ENCODE data around the gene SCAMP2. TPM values are rescaled to one million over a fixed set of nuclear protein-coding genes. Genes with fewer than 3 reads are reported as not detected.

The SCAMP2 gene
- total RNA-seq, 1 experiment from 2014 or later = 30.1 TPM

- Histone ChIP-seq H3K9me2 (replicated peaks; ENCODE audit: low read length) (no peaks in the 10 kb centered on the region), H3K4me3 (ENCODE audit: low read length) (no peak overlapping the region), H3K9ac (ENCODE audit: low read length) (no peak overlapping the region), H3K4me2 (ENCODE audit: low read length) (peak overlapping the region; percentile 96; the same call in 1 of the 2 replicates), H4K20me1 (ENCODE audit: low read length) (no peaks in the 10 kb centered on the region), H3K36me3 (ENCODE audit: low read depth, low read length) (peaks cover 12% of the 10 kb centered on the region; the same call in 1 of the 2 replicates), H3K79me2 (ENCODE audit: low read length) (peaks cover 16% of the 10 kb centered on the region), H2AFZ (ENCODE audit: low read length) (no peak overlapping the region), H3F3A (ENCODE audit: low read length, unreplicated experiment) (no peaks in the 10 kb centered on the region), H3K27me3 (ENCODE audit: low read length) (no peaks in the 10 kb centered on the region), H3K4me1 (ENCODE audit: insufficient read depth, low read length) (peaks cover 35% of the 10 kb centered on the region), H3K9me3 (ENCODE audit: low read length) (no peaks in the 10 kb centered on the region), H3K27ac (ENCODE audit: low read length) (no peak overlapping the region)
- ChIA-PET POLR2A (ENCODE audit: unreplicated experiment) (no interaction called here), CTCF (interaction anchor here (0.9 kb wide), 1 partner anchor 10 kb away, joined by 3 read pairs; no protein-coding TSS in a partner anchor)
- ATAC-seq = no peak
- DNase-seq = peak; percentile 25
- intact Hi-C loops (cut with micrococcal nuclease) = no loop called here
- no TSS peak for BruUV-seq (replicated peaks)
- TF ChIP-seq EZH2phosphoT487 (IDR thresholded peaks at IDR 0.05; ENCODE audit: borderline replicate concordance, low read length) (no peak), EZH2 (IDR thresholded peaks at IDR 0.05; ENCODE audit: low read length, unreplicated experiment) (no peak), CTCF (conservative IDR thresholded peaks at IDR 0.05; ENCODE audit: low read depth, low read length) (no peak)
These were observed 18.3 kb upstream of the SCAMP2 start for GRCh38 chr15:74891469-74891868.

- H3K4me3 ChIP-seq (ENCODE audit: low read length) = peak overlapping the region; percentile 90
- peaks cover 16% of the 10 kb centered on the region for H3K79me2 ChIP-seq (ENCODE audit: low read length)
- DNase-seq = no peak
- H3K4me1 ChIP-seq (ENCODE audit: insufficient read depth, low read length) = peaks cover 35% of the 10 kb centered on the region
- H3K4me2 ChIP-seq (ENCODE audit: low read length) = peak overlapping the region; percentile 96
- ChIA-PET POLR2A (ENCODE audit: unreplicated experiment) (no interaction called here), CTCF (interaction anchor here (0.6 kb wide), 1 partner anchor 12 kb away, joined by 7 read pairs; no protein-coding TSS in a partner anchor)
- BruUV-seq (replicated peaks) = no TSS peak
- no peak; the same call in 1 of the 2 replicates for ATAC-seq
- H2AFZ ChIP-seq (ENCODE audit: low read length) = peak overlapping the region; percentile 87; the same call in 1 of the 2 replicates
- no peaks in the 10 kb centered on the region for H3F3A ChIP-seq (ENCODE audit: low read length, unreplicated experiment)
- peak overlapping the region; percentile 89 for H3K9ac ChIP-seq (ENCODE audit: low read length)
- H3K36me3 ChIP-seq (ENCODE audit: low read depth, low read length) = peaks cover 12% of the 10 kb centered on the region; the same call in 1 of the 2 replicates
- TF ChIP-seq EZH2phosphoT487 (IDR thresholded peaks at IDR 0.05; ENCODE audit: borderline replicate concordance, low read length) (no peak), EZH2 (IDR thresholded peaks at IDR 0.05; ENCODE audit: low read length, unreplicated experiment) (no peak), CTCF (conservative IDR thresholded peaks at IDR 0.05; ENCODE audit: low read depth, low read length) (no peak)
- no peaks in the 10 kb centered on the region for H4K20me1 ChIP-seq (ENCODE audit: low read length)
- intact Hi-C loops (cut with micrococcal nuclease) = no loop called here
- no peaks in the 10 kb centered on the region for H3K9me2 ChIP-seq (replicated peaks; ENCODE audit: low read length)
- no peak overlapping the region for H3K27ac ChIP-seq (ENCODE audit: low read length)
- H3K9me3 ChIP-seq (ENCODE audit: low read length) = no peaks in the 10 kb centered on the region
- H3K27me3 ChIP-seq (ENCODE audit: low read length) = no peaks in the 10 kb centered on the region
These were observed 17.4 kb upstream of the SCAMP2 start for GRCh38 chr15:74890665-74890960.

- CTCF ChIA-PET = interaction anchor here (0.6 kb wide), 1 partner anchor 11 kb away, joined by 7 read pairs; no protein-coding TSS in a partner anchor
These were observed 16.9 kb upstream of the SCAMP2 start, which contains the start of gene MPI for GRCh38 chr15:74889883-74890664. Gene MPI, plus strand, starts transcription at chr15:74890042. Its CDS starts 32 bp downstream, at chr15:74890074.

More at GRCh38 chr15:74889883-74890664, 16.9 kb upstream of the SCAMP2 start, which contains the start of gene MPI:
- Histone ChIP-seq H3K79me2 (ENCODE audit: low read length) (peaks cover 16% of the 10 kb centered on the region), H3K4me2 (ENCODE audit: low read length) (peak within 1 kb of the TSS; percentile 96), H3K9ac (ENCODE audit: low read length) (peak within 1 kb of the TSS; percentile 89), H3K4me3 (ENCODE audit: low read length) (peak within 1 kb of the TSS; percentile 90), H3K27ac (ENCODE audit: low read length) (peak within 1 kb of the TSS; percentile 10; the same call in 1 of the 2 replicates), H3F3A (ENCODE audit: low read length, unreplicated experiment) (no peaks in the 10 kb centered on the region), H3K27me3 (ENCODE audit: low read length) (no peaks in the 10 kb centered on the region), H3K4me1 (ENCODE audit: insufficient read depth, low read length) (peaks cover 36% of the 10 kb centered on the region), H4K20me1 (ENCODE audit: low read length) (no peaks in the 10 kb centered on the region), H3K9me2 (replicated peaks; ENCODE audit: low read length) (no peaks in the 10 kb centered on the region), H3K9me3 (ENCODE audit: low read length) (no peaks in the 10 kb centered on the region), H2AFZ (ENCODE audit: low read length) (peak within 1 kb of the TSS; percentile 87), H3K36me3 (ENCODE audit: low read depth, low read length) (peaks cover 12% of the 10 kb centered on the region; the same call in 1 of the 2 replicates)
- ATAC-seq = peak; percentile 93
- BruUV-seq (replicated peaks) = TSS peak; percentile 83
- TF ChIP-seq EZH2 (IDR thresholded peaks at IDR 0.05; ENCODE audit: low read length, unreplicated experiment) (no peak), EZH2phosphoT487 (IDR thresholded peaks at IDR 0.05; ENCODE audit: borderline replicate concordance, low read length) (no peak), CTCF (conservative IDR thresholded peaks at IDR 0.05; ENCODE audit: low read depth, low read length) (no peak)
- intact Hi-C loops (cut with micrococcal nuclease) = no loop called here
- POLR2A ChIA-PET (ENCODE audit: unreplicated experiment) = no interaction called here
- DNase-seq = peak; percentile 81
